ENCODE measurements around the gene NSG1.

NSG1 gene

GRCh38 chr4:4440333-4441061 lies 53.6 kb downstream of the NSG1 start:
- H3K4me3 ChIP-seq (ENCODE audit: control insufficient read depth, low read depth, low read length) = no peak overlapping the region
- TF ChIP-seq, protein P1, sequence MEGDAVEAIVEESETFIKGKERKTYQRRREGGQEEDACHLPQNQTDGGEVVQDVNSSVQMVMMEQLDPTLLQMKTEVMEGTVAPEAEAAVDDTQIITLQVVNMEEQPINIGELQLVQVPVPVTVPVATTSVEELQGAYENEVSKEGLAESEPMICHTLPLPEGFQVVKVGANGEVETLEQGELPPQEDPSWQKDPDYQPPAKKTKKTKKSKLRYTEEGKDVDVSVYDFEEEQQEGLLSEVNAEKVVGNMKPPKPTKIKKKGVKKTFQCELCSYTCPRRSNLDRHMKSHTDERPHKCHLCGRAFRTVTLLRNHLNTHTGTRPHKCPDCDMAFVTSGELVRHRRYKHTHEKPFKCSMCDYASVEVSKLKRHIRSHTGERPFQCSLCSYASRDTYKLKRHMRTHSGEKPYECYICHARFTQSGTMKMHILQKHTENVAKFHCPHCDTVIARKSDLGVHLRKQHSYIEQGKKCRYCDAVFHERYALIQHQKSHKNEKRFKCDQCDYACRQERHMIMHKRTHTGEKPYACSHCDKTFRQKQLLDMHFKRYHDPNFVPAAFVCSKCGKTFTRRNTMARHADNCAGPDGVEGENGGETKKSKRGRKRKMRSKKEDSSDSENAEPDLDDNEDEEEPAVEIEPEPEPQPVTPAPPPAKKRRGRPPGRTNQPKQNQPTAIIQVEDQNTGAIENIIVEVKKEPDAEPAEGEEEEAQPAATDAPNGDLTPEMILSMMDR (conservative IDR thresholded peaks at IDR 0.05; ENCODE audit: control insufficient read depth, insufficient read depth, low read depth, low read length) = no peak
- DNase-seq (ENCODE audit: low read depth) = no peak

DNA sequence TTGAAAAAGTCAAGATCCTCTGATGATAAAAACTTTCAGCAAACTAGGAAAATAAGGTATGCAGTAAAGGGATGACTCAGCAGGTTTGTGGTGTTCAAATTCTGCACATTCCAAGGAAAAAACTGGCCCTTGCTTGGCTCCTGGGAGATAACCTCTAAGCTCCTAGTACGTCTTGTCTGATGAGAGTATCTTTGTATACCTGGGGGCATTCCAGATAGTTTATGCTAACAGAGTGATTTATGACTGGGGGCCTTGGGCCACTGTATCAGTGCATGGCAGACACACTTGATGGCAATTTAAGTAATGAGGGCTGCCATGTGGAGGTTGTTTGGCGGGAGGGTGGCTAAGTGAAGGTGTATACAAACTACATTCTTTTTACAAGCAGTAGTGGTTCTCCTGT lies 56.9 kb downstream of the NSG1 start:
- H3K4me3 ChIP-seq (ENCODE audit: control insufficient read depth, low read depth, low read length) = no peak overlapping the region
- TF ChIP-seq, protein P1 (conservative IDR thresholded peaks at IDR 0.05; ENCODE audit: control insufficient read depth, insufficient read depth, low read depth, low read length) = no peak

GRCh38 chr4:4446434-4446833 lies 59.5 kb downstream of the NSG1 start:
- H3K4me3 ChIP-seq (ENCODE audit: control insufficient read depth, low read depth, low read length) = no peak overlapping the region
- DNase-seq (ENCODE audit: low read depth) = no peak
- TF ChIP-seq, protein P1 (conservative IDR thresholded peaks at IDR 0.05; ENCODE audit: control insufficient read depth, insufficient read depth, low read depth, low read length) = no peak

More for the DNA sequence above, 56.9 kb downstream of the NSG1 start:
- DNase-seq (ENCODE audit: low read depth) = peak; percentile 49

GRCh38 chr4:4455210-4455865 lies 68.4 kb downstream of the NSG1 start:
- TF ChIP-seq, protein P1 (conservative IDR thresholded peaks at IDR 0.05; ENCODE audit: control insufficient read depth, insufficient read depth, low read depth, low read length) = no peak
- no peak for DNase-seq (ENCODE audit: low read depth)
- no peak overlapping the region for H3K4me3 ChIP-seq (ENCODE audit: control insufficient read depth, low read depth, low read length)

DNA sequence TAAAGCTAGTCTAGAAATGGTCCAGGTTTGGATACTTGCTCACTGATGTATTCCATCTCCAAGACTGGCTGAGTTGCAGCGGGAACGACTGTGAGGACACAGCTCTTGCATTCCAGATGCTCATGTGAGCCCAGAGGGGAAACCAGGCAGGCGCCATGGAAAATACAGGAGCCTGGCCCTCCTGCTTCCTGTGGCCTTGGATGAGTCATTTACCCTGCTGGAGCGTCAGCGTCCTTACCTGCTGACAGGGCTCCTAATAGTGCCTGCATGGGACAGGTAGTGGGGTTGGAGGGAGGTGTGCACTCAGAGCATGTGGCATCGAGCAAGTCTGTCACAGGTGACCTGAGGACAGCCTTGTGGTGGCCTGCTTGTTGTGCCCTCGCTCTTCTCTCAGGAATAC lies 69.4 kb downstream of the NSG1 start:
- TF ChIP-seq, protein P1 (conservative IDR thresholded peaks at IDR 0.05; ENCODE audit: control insufficient read depth, insufficient read depth, low read depth, low read length) = no peak
- no peak for DNase-seq (ENCODE audit: low read depth)
- no peak overlapping the region for H3K4me3 ChIP-seq (ENCODE audit: control insufficient read depth, low read depth, low read length)

- no peak for DNase-seq (ENCODE audit: low read depth)
- no peak overlapping the region for H3K4me3 ChIP-seq (ENCODE audit: control insufficient read depth, low read depth, low read length)
- TF ChIP-seq, protein P1 (conservative IDR thresholded peaks at IDR 0.05; ENCODE audit: control insufficient read depth, insufficient read depth, low read depth, low read length) = no peak
Measured at GRCh38 chr4:4456816-4457578, 70.1 kb downstream of the NSG1 start.
